GM21717 (cell line): ENCODE measurements around the gene PRUNE2.
"Not testable (repeated sequence)": the region's sequence is repeated elsewhere in the genome, so short reads cannot be mapped to it uniquely, and the experiment has no call there.

ENCODE experiments used
- ATAC-seq: cut with Tn5 transposase; IDR thresholded peaks from one replicate; pipeline ENCODE4 v1.9.1; 2021; ENCODE audit warnings: mild to moderate bottlenecking, moderate library complexity; ENCODE audit not compliant: unreplicated experiment

PRUNE2 gene

GRCh38 chr9:76609285-76610010 lies 296.5 kb downstream of the PRUNE2 start:
- ATAC-seq: no peak

- no peak for ATAC-seq
These were observed 297.2 kb downstream of the PRUNE2 start for GRCh38 chr9:76608575-76609273.

- no peak for ATAC-seq
These were observed 298.0 kb downstream of the PRUNE2 start for GRCh38 chr9:76607730-76608436.

GRCh38 chr9:76605321-76605900 lies 300.5 kb downstream of the PRUNE2 start:
- peak; percentile 94 for ATAC-seq

GRCh38 chr9:76603931-76604570 lies 301.9 kb downstream of the PRUNE2 start:
- no peak for ATAC-seq

GRCh38 chr9:76603448-76603895 lies 302.4 kb downstream of the PRUNE2 start:
- no peak for ATAC-seq

GRCh38 chr9:76602199-76602598 lies 303.7 kb downstream of the PRUNE2 start:
- ATAC-seq: no peak

GRCh38 chr9:76600007-76600615 lies 305.8 kb downstream of the PRUNE2 start:
- ATAC-seq: no peak

GRCh38 chr9:76598981-76599380 lies 306.9 kb downstream of the PRUNE2 start:
- ATAC-seq: no peak

- no peak for ATAC-seq
These were observed 310.3 kb downstream of the PRUNE2 start for GRCh38 chr9:76595645-76596044.

GRCh38 chr9:76594764-76595424 lies 311.0 kb downstream of the PRUNE2 start:
- no peak for ATAC-seq

GRCh38 chr9:76593961-76594735 lies 311.8 kb downstream of the PRUNE2 start:
- not testable (repeated sequence) for ATAC-seq

- no peak for ATAC-seq
These were observed 313.0 kb downstream of the PRUNE2 start for GRCh38 chr9:76592974-76593347.

- ATAC-seq: no peak
These were observed 313.6 kb downstream of the PRUNE2 start for GRCh38 chr9:76592091-76592973.

GRCh38 chr9:76591256-76591950 lies 314.5 kb downstream of the PRUNE2 start:
- ATAC-seq: no peak

GRCh38 chr9:76588316-76588715 lies 317.6 kb downstream of the PRUNE2 start:
- ATAC-seq: no peak
